ENCODE data around the gene SPINK2. TPM values are rescaled to one million over a fixed set of nuclear protein-coding genes. Genes with fewer than 3 reads are reported as not detected.

Gene SPINK2
- total RNA-seq (1 to 10 TPM; 1.6 to 2.1 TPM), polyA plus RNA-seq (10.8 TPM)

DNA sequence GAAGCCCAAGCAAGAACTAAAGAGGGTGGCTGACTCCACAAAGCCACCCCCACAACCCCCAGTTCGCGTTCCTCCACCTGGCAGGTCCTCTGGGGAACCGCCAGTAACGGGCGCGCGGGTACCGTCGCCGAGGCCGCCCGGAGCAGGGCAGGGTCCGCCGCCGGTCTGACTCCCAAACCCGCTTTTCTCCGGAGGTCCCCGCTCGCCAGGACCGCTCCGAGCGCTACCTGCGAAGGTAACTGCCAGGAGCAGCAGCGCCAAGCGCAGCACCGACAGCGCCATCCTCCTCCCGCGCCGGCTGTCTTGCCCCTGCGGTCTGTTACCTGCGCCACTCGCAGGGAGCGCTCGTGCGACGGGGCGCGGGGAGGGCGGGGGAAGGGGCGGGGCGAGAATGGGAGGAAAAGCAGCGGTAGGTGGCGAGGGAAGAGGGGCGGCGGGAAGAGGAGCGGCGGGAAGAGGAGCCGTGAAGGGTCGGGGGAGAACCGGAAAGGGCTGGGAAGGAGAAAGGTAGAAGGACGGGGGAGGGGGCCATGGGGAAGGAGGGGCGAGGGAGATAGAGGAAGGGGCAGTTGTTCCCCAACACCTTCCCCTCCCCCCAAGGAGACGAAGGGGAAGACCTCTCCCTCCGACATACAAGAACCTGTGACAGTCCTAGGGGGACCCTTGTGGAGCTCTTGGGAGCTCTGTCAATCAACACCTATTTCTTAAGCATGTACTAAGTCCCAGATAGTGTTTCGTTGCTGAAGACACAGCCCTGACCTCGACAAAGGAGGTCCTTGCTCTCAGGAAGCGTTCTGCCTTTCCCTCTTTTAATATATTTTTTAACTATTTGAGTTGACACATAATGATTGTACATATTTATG is at the start of gene SPINK2:
Gene SPINK2, minus strand, starts transcription at position 321 of the 863 bp plus-strand sequence. Its CDS starts 39 bp downstream, at position 282.
- Histone ChIP-seq H3K27me3 (ENCODE audit: insufficient read depth, low read length, poor library complexity, severe bottlenecking) (no peaks in the 10 kb centered on the region), H3K4me3 (ENCODE audit: low read length) (peak within 1 kb of the TSS; percentile 65), H3K27ac (ENCODE audit: low read depth, low read length) (no peak within 1 kb of the TSS), H3K36me3 (ENCODE audit: insufficient read depth, low read length) (no peaks in the 10 kb centered on the region), H3K4me1 (ENCODE audit: insufficient read depth, low read length) (peaks cover 25% of the 10 kb centered on the region), H3K9me3 (ENCODE audit: low read length) (no peaks in the 10 kb centered on the region)
- peaks cover 0 to 4% (median 0%) of the 10 kb centered on the region in 3 donors for H3K36me3 Mint-ChIP-seq
- POLR2A ChIA-PET = no interaction called here
- H3K27ac Mint-ChIP-seq = peak within 1 kb of the TSS in 4 of 8 donors; percentile 38 to 64 (median 44)
- H3K4me3 Mint-ChIP-seq = peak within 1 kb of the TSS; percentile 74 to 86 (median 79)
- no peaks in the 10 kb centered on the region for H3K27me3 Mint-ChIP-seq
- CTCF ChIA-PET = interaction anchor here (1.0 to 3.2 kb wide), 7 partner anchors 11 to 55 kb away, joined by 3 to 15 read pairs (median 5); no protein-coding TSS in a partner anchor
- H3K9me3 Mint-ChIP-seq = no peaks in the 10 kb centered on the region
- DNase-seq = peak; percentile 54 to 79 (median 67)
- H3K4me1 Mint-ChIP-seq = peaks cover 15 to 44% (median 27%) of the 10 kb centered on the region in 3 donors

- ChIA-PET CTCF (no interaction called here), POLR2A (no interaction called here)
- no peaks in the 10 kb centered on the region for H3K9me3 Mint-ChIP-seq
- H3K36me3 Mint-ChIP-seq = no peaks in the 10 kb centered on the region
- no peaks in the 10 kb centered on the region for H3K4me1 ChIP-seq (ENCODE audit: insufficient read depth, low read length)
- no peak overlapping the region for H3K27ac ChIP-seq (ENCODE audit: low read depth, low read length)
- H3K4me3 ChIP-seq (ENCODE audit: low read length) = no peak overlapping the region
- no peak overlapping the region for H3K4me3 Mint-ChIP-seq
- peaks cover 0 to 8% (median 0%) of the 10 kb centered on the region in 3 donors for H3K4me1 Mint-ChIP-seq
- no peaks in the 10 kb centered on the region for H3K36me3 ChIP-seq (ENCODE audit: insufficient read depth, low read length)
- H3K27me3 ChIP-seq (ENCODE audit: insufficient read depth, low read length, poor library complexity, severe bottlenecking) = no peaks in the 10 kb centered on the region
- peaks cover 4 to 7% of the 10 kb centered on the region in 2 donors for H3K27me3 Mint-ChIP-seq
- no peak for DNase-seq
- no peak overlapping the region for H3K27ac Mint-ChIP-seq
- H3K9me3 ChIP-seq (ENCODE audit: low read length) = no peaks in the 10 kb centered on the region
Measured at GRCh38 chr4:56870946-56871345, 49.4 kb upstream of the SPINK2 start.

GRCh38 chr4:56863441-56864139 is 42.1 kb upstream of the SPINK2 start:
- Histone ChIP-seq H3K4me3 (ENCODE audit: low read length) (no peak overlapping the region), H3K27ac (ENCODE audit: low read depth, low read length) (no peak overlapping the region), H3K27me3 (ENCODE audit: insufficient read depth, low read length, poor library complexity, severe bottlenecking) (no peaks in the 10 kb centered on the region), H3K36me3 (ENCODE audit: insufficient read depth, low read length) (no peaks in the 10 kb centered on the region), H3K9me3 (ENCODE audit: low read length) (no peaks in the 10 kb centered on the region), H3K4me1 (ENCODE audit: insufficient read depth, low read length) (no peaks in the 10 kb centered on the region)
- H3K36me3 Mint-ChIP-seq = no peaks in the 10 kb centered on the region
- POLR2A ChIA-PET = no interaction called here
- H3K4me1 Mint-ChIP-seq = no peaks in the 10 kb centered on the region
- CTCF ChIA-PET = no interaction called here
- peaks cover 0 to 7% of the 10 kb centered on the region in 2 donors for H3K27me3 Mint-ChIP-seq
- H3K27ac Mint-ChIP-seq = no peak overlapping the region
- no peak overlapping the region for H3K4me3 Mint-ChIP-seq
- no peaks in the 10 kb centered on the region for H3K9me3 Mint-ChIP-seq
- DNase-seq = no peak

GRCh38 chr4:56861360-56861759 is 39.9 kb upstream of the SPINK2 start:
- no peak overlapping the region for H3K4me3 Mint-ChIP-seq
- no peak overlapping the region for H3K27ac ChIP-seq (ENCODE audit: low read depth, low read length)
- H3K27me3 Mint-ChIP-seq = peaks cover 0 to 3% of the 10 kb centered on the region in 2 donors
- no peaks in the 10 kb centered on the region for H3K27me3 ChIP-seq (ENCODE audit: insufficient read depth, low read length, poor library complexity, severe bottlenecking)
- no peaks in the 10 kb centered on the region for H3K36me3 ChIP-seq (ENCODE audit: insufficient read depth, low read length)
- POLR2A ChIA-PET = no interaction called here
- H3K36me3 Mint-ChIP-seq = no peaks in the 10 kb centered on the region
- H3K27ac Mint-ChIP-seq = no peak overlapping the region
- H3K4me1 Mint-ChIP-seq = no peaks in the 10 kb centered on the region
- H3K4me3 ChIP-seq (ENCODE audit: low read length) = no peak overlapping the region
- no peak for DNase-seq
- no peaks in the 10 kb centered on the region for H3K4me1 ChIP-seq (ENCODE audit: insufficient read depth, low read length)
- no peaks in the 10 kb centered on the region for H3K9me3 ChIP-seq (ENCODE audit: low read length)
- CTCF ChIA-PET = no interaction called here
- H3K9me3 Mint-ChIP-seq = no peaks in the 10 kb centered on the region

DNA sequence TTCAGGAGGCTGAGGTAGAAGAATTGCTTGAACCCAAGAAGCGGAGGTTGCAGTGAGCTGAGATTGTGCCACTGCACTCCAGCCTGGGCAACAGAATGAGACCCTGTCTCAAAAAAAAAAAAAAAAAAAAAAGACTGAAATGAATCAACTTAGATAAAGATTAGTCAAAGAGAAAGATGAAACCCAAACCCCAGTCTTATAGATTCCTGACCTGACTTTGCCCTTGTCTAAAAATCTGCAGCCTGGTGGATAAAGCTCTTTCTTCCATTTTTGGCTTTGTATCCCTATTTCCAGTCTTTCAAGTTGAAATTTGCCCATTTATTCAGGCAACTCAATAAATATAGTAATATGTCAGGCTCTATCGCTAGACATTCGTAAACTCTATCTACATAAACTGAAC is 39.3 kb upstream of the SPINK2 start:
- Histone ChIP-seq H3K27me3 (ENCODE audit: insufficient read depth, low read length, poor library complexity, severe bottlenecking) (no peaks in the 10 kb centered on the region), H3K4me1 (ENCODE audit: insufficient read depth, low read length) (no peaks in the 10 kb centered on the region), H3K9me3 (ENCODE audit: low read length) (no peaks in the 10 kb centered on the region), H3K4me3 (ENCODE audit: low read length) (no peak overlapping the region), H3K27ac (ENCODE audit: low read depth, low read length) (no peak overlapping the region), H3K36me3 (ENCODE audit: insufficient read depth, low read length) (no peaks in the 10 kb centered on the region)
- Mint-ChIP-seq H3K36me3 (no peaks in the 10 kb centered on the region), H3K4me1 (no peaks in the 10 kb centered on the region), H3K4me3 (no peak overlapping the region), H3K27ac (no peak overlapping the region), H3K27me3 (peaks cover 0 to 3% of the 10 kb centered on the region in 2 donors), H3K9me3 (no peaks in the 10 kb centered on the region)
- ChIA-PET CTCF (no interaction called here), POLR2A (no interaction called here)
- no peak for DNase-seq

DNA sequence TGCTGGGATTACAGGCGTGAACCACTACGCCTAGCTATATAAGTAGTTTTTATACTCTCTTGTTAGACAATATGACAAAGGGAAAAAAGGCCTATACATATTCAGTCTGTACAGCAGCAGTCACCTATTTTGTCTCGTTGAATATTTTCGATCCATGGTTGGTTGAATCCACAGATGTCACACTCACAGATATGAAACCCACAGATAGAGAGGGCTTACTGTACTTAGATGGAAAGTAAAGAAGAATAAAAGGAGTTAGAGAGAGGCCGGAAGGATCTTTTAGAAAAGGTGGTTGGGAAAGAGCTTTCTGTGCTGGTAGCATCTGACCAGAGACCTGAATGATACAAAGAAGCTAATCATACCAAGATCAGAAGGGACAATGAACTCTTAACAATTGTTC is 38.3 kb upstream of the SPINK2 start:
- CTCF ChIA-PET = interaction anchor here (1.3 kb wide), 1 partner anchor 23 kb away, joined by 3 read pairs; no protein-coding TSS in a partner anchor
- Mint-ChIP-seq H3K4me3 (no peak overlapping the region), H3K4me1 (no peaks in the 10 kb centered on the region), H3K36me3 (no peaks in the 10 kb centered on the region), H3K27me3 (peaks cover 0 to 3% of the 10 kb centered on the region in 2 donors), H3K9me3 (no peaks in the 10 kb centered on the region), H3K27ac (no peak overlapping the region)
- Histone ChIP-seq H3K36me3 (ENCODE audit: insufficient read depth, low read length) (no peaks in the 10 kb centered on the region), H3K27ac (ENCODE audit: low read depth, low read length) (no peak overlapping the region), H3K4me3 (ENCODE audit: low read length) (no peak overlapping the region), H3K27me3 (ENCODE audit: insufficient read depth, low read length, poor library complexity, severe bottlenecking) (no peaks in the 10 kb centered on the region), H3K4me1 (ENCODE audit: insufficient read depth, low read length) (no peaks in the 10 kb centered on the region), H3K9me3 (ENCODE audit: low read length) (no peaks in the 10 kb centered on the region)
- POLR2A ChIA-PET = no interaction called here
- no peak for DNase-seq

- Histone ChIP-seq H3K27ac (ENCODE audit: low read depth, low read length) (no peak overlapping the region), H3K4me1 (ENCODE audit: insufficient read depth, low read length) (no peaks in the 10 kb centered on the region), H3K36me3 (ENCODE audit: insufficient read depth, low read length) (no peaks in the 10 kb centered on the region), H3K4me3 (ENCODE audit: low read length) (no peak overlapping the region), H3K9me3 (ENCODE audit: low read length) (no peaks in the 10 kb centered on the region), H3K27me3 (ENCODE audit: insufficient read depth, low read length, poor library complexity, severe bottlenecking) (no peaks in the 10 kb centered on the region)
- ChIA-PET POLR2A (no interaction called here), CTCF (no interaction called here)
- Mint-ChIP-seq H3K36me3 (no peaks in the 10 kb centered on the region), H3K4me3 (no peak overlapping the region), H3K27ac (no peak overlapping the region), H3K27me3 (peaks cover 0 to 3% of the 10 kb centered on the region in 2 donors), H3K9me3 (no peaks in the 10 kb centered on the region), H3K4me1 (no peaks in the 10 kb centered on the region)
- no peak for DNase-seq
Measured at GRCh38 chr4:56857601-56858309, 36.3 kb upstream of the SPINK2 start.

DNA sequence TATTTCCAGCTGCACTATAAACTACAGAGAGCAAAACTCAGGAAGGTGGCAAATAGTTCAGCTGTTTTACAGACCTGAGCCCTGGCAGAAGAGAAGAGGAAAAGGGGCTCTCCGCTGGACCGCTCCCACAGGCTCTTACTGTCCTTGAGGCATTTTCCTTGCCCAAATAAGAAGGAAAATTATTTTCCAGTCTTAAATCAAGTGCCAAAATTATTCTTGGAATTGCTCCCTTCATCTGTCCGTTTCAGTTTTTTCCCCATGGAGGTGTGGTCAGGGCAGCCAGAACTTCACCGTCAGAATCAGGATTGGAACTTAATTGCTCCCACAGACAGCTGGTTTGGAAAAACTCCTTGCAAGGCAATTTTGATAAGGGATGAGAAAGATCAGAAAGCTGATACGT is 35.2 kb upstream of the SPINK2 start:
- no peaks in the 10 kb centered on the region for H3K4me1 Mint-ChIP-seq
- Histone ChIP-seq H3K36me3 (ENCODE audit: insufficient read depth, low read length) (no peaks in the 10 kb centered on the region), H3K4me3 (ENCODE audit: low read length) (no peak overlapping the region), H3K9me3 (ENCODE audit: low read length) (no peaks in the 10 kb centered on the region), H3K27me3 (ENCODE audit: insufficient read depth, low read length, poor library complexity, severe bottlenecking) (no peaks in the 10 kb centered on the region), H3K27ac (ENCODE audit: low read depth, low read length) (no peak overlapping the region), H3K4me1 (ENCODE audit: insufficient read depth, low read length) (no peaks in the 10 kb centered on the region)
- no peaks in the 10 kb centered on the region for H3K36me3 Mint-ChIP-seq
- H3K27me3 Mint-ChIP-seq = peaks cover 0 to 3% of the 10 kb centered on the region in 2 donors
- H3K9me3 Mint-ChIP-seq = no peaks in the 10 kb centered on the region
- H3K27ac Mint-ChIP-seq = no peak overlapping the region
- CTCF ChIA-PET = no interaction called here
- POLR2A ChIA-PET = no interaction called here
- H3K4me3 Mint-ChIP-seq = no peak overlapping the region
- DNase-seq = no peak
